ENCODE data around the gene SDC4.

GRCh38 chr20:45303586-45304463 is 44.4 kb downstream of the SDC4 start:
- TF ChIP-seq GATA1 (IDR thresholded peaks at IDR 0.05; ENCODE audit: low read depth, low read length) (no peak), POLR2A (IDR thresholded peaks at IDR 0.05; ENCODE audit: low read length) (no peak)

Measured in erythroblast (primary cell).